Esophagus squamous epithelium (tissue), 5 donors: ENCODE results near the gene AKR1E2. TPM values are rescaled to one million over a fixed set of nuclear protein-coding genes. Genes with fewer than 3 reads are reported as not detected.

Source experiments
- DNase-seq: peaks from one replicate; lab custom pipeline; 2025; lab: John Stamatoyannopoulos, UW
- H3K27ac ChIP-seq, 4 donors: fragments of 200-600 bp; sonication (generic); one replicate each; pipeline ENCODE4 v1.5.1; 2016 to 2019; ENCODE audit warnings: mild to moderate bottlenecking in 1 of 4
- H3K27me3 ChIP-seq, 4 donors: fragments of 200-600 bp; sonication (generic); 1 replicate in 3 of 4; 2 replicates in 1 of 4; pipeline versions ENCODE4 v1.5.1 to v1.6.0; 2017 to 2021; ENCODE audit warnings: antibody characterized with exemption in 1 of 4
- H3K36me3 ChIP-seq, 3 donors: fragments of 200-600 bp; sonication (generic); one replicate each; pipeline ENCODE4 v1.5.1; 2016 to 2019
- H3K4me1 ChIP-seq, 3 donors: fragments of 200-600 bp; sonication (generic); one replicate each; pipeline ENCODE4 v1.5.1; 2017 to 2019
- H3K4me3 ChIP-seq, 4 donors: fragments of 200-600 bp; sonication (generic); 1 replicate in 3 of 4; 2 replicates in 1 of 4; pipeline ENCODE4 v1.5.1; 2016 to 2019; ENCODE audit warnings: mild to moderate bottlenecking in 2 of 4, moderate library complexity in 1 of 4
- H3K9me3 ChIP-seq, 3 donors: fragments of 200-600 bp; sonication (generic); one replicate each; pipeline ENCODE4 v1.5.1; 2016 to 2019
- POLR2A ChIP-seq, 4 donors: fragments of 450-650 bp; IDR thresholded peaks; one replicate each; pipeline ENCODE4 v1.6.1; 2017; ENCODE audit warnings: antibody characterized with exemption in 4 of 4, mild to moderate bottlenecking in 4 of 4, moderate library complexity in 3 of 4
- WGBS, 2 donors: methylation state at CpG; one replicate each; pipeline ENCODE4 v1.1.5; 2018; 5-methylcytosine and 5-hydroxymethylcytosine counted together
- intact Hi-C: fragments of 100-400 bp; cut with DNase I; formaldehyde crosslinking; loops from one replicate; pipeline ENCODE4 v1.15.0; 2022
- total RNA-seq, 4 donors: library from RNA; depleted of rRNA; stranded (reverse); fragments of >200 nt; gene quantifications; one replicate each; pipeline ENCODE4 v1.1.0, GENCODE V29; 2016
- TF ChIP-seq, protein P1 (sequence below), 6 experiments: fragments of 450-650 bp in 4 of 6; fragments of 200-600 bp in 2 of 6; sonication (generic) in 2 of 6; IDR thresholded peaks; one replicate each; pipeline ENCODE4 v1.5.1; 2016 to 2019; ENCODE audit warnings: antibody characterized with exemption in 6 of 6, mild to moderate bottlenecking in 4 of 6, moderate library complexity in 4 of 6
- donor health status: DM: yes; HTN: yes; CAD: no.

Gene AKR1E2
- total RNA-seq, 4 donors from 2014 or later, result 1.7 to 23.1 (median 2.8) TPM; not detected in 1

DNA sequence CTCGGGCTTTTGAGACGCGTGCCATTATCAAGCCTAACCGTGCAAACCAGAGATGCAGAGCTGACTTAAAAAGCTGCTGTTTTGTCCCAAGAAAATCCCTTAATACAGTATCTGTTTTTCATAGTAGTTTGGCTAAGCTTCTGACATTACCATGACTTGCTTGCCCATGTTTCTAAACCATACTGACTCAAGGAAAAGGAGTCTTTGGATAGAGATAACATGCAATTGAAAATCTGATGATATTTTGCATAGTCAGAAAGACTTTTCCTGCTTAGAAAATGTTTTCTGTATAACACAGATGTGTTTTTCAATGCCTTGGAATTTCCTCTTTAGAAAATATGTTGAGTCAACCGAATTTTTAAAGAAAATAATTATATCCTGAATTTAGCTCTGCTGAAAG, 21.5 kb upstream of the AKR1E2 start:
- Histone ChIP-seq H3K27ac (no peak overlapping the region), H3K4me3 (no peak overlapping the region), H3K9me3 (no peaks in the 10 kb centered on the region), H3K36me3 (no peaks in the 10 kb centered on the region), H3K4me1 (no peaks in the 10 kb centered on the region), H3K27me3 (no peaks in the 10 kb centered on the region)
- TF ChIP-seq POLR2A (IDR thresholded peaks at IDR 0.05), result no peak
- TF ChIP-seq, protein P1, sequence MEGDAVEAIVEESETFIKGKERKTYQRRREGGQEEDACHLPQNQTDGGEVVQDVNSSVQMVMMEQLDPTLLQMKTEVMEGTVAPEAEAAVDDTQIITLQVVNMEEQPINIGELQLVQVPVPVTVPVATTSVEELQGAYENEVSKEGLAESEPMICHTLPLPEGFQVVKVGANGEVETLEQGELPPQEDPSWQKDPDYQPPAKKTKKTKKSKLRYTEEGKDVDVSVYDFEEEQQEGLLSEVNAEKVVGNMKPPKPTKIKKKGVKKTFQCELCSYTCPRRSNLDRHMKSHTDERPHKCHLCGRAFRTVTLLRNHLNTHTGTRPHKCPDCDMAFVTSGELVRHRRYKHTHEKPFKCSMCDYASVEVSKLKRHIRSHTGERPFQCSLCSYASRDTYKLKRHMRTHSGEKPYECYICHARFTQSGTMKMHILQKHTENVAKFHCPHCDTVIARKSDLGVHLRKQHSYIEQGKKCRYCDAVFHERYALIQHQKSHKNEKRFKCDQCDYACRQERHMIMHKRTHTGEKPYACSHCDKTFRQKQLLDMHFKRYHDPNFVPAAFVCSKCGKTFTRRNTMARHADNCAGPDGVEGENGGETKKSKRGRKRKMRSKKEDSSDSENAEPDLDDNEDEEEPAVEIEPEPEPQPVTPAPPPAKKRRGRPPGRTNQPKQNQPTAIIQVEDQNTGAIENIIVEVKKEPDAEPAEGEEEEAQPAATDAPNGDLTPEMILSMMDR (IDR thresholded peaks at IDR 0.05), result no peak
- WGBS, 2 donors, result 82 to 83% methylated on average over 5 of the region's 5 CpGs
- DNase-seq, result no peak
- intact Hi-C loops, result no loop called here

DNA sequence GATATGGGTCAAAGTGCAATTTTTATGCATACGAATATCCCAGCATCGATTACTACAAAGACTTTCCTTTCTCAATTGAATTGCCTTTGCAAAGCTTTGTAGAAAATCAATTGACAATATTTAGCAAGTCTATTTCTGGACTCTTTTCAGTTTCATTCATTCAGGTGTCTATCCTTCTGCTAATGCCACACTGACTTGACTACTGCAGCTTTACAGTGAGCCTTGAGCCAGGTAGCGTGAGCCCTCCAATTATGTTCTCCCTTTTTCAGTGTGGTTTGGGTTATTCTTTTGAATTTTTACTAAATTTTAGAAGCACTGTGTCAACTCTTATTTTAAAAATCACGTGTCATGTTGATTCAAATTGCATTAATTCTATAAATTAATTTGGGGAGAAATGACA, 19.5 kb upstream of the AKR1E2 start:
- intact Hi-C loops, result no loop called here
- Histone ChIP-seq H3K27ac (no peak overlapping the region), H3K27me3 (no peaks in the 10 kb centered on the region), H3K9me3 (no peaks in the 10 kb centered on the region), H3K4me1 (no peaks in the 10 kb centered on the region), H3K36me3 (no peaks in the 10 kb centered on the region), H3K4me3 (no peak overlapping the region)
- 84 to 91% methylated on average over 4 of the region's 4 CpGs for WGBS, 2 donors
- DNase-seq, result no peak
- TF ChIP-seq, protein P1 (IDR thresholded peaks at IDR 0.05), result no peak
- no peak for TF ChIP-seq POLR2A (IDR thresholded peaks at IDR 0.05)

DNA sequence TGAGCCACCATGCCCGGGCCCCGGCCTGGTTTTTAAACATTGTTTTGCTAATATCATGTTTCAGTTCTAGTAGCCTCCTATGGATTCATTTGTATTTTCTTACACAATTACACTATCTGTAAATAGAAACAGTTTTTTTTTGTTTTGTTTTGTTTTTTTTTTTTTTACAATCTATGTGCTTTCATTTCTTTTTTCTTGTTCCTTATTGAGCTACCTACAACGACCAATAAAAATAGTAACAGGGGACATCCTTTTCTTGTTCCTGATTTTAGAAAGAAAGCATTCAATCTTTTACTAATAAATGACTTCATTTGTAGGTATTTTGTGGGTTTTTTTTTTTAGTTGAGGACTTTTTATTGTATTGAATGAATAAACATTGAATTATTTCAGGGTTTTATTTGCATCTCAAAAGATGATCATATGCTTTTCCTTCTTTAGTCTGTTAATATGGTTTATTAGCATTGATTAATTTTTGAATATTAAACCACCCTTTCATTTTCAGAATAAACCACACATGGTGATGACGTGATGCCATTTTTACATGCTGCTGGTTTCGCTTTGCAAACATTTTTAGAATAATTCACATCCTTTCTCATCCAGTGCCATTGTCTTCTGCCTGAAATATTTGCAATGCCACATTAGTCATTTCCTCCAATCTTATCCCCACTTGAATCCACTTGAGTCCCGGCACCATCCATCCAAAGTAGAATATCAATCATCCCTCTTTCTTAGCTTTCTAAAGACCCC, 18.1 kb upstream of the AKR1E2 start:
- Histone ChIP-seq H3K9me3 (no peaks in the 10 kb centered on the region), H3K36me3 (no peaks in the 10 kb centered on the region), H3K27me3 (no peaks in the 10 kb centered on the region), H3K4me1 (no peaks in the 10 kb centered on the region), H3K4me3 (no peak overlapping the region), H3K27ac (no peak overlapping the region)
- intact Hi-C loops, result no loop called here
- no peak for DNase-seq
- TF ChIP-seq, protein P1 (IDR thresholded peaks at IDR 0.05), result no peak
- TF ChIP-seq POLR2A (IDR thresholded peaks at IDR 0.05), result no peak
- WGBS, 2 donors, result 54 to 59% methylated on average over 6 of the region's 6 CpGs

DNA sequence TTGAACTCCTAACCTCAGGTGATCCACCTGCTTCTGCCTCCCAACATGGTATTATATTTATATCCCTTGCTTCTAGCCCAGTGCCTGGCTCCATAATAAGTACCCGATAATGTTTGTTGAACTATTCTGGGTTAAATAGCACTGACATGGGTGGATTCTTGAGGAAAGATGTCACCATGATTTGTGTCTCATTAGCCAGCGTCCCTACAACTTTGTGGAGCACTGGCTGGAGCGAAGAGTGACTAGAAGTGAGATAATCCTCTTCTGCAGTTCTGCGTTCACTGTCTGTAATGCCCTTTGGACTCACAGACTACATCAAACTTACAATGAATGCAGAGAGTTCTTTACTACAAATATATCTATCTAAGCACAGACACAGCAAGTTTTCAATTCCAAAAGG, 16.9 kb upstream of the AKR1E2 start:
- no peak overlapping the region for H3K27ac ChIP-seq
- TF ChIP-seq POLR2A (IDR thresholded peaks at IDR 0.05), result no peak
- TF ChIP-seq, protein P1 (IDR thresholded peaks at IDR 0.05), result no peak
- H3K36me3 ChIP-seq, result no peaks in the 10 kb centered on the region
- no peak for DNase-seq
- intact Hi-C loops, result no loop called here
- H3K4me3 ChIP-seq, result no peak overlapping the region
- WGBS, 2 donors, result 82 to 83% methylated on average over 4 of the region's 4 CpGs
- no peaks in the 10 kb centered on the region for H3K27me3 ChIP-seq
- H3K4me1 ChIP-seq, result no peaks in the 10 kb centered on the region
- no peaks in the 10 kb centered on the region for H3K9me3 ChIP-seq

DNA sequence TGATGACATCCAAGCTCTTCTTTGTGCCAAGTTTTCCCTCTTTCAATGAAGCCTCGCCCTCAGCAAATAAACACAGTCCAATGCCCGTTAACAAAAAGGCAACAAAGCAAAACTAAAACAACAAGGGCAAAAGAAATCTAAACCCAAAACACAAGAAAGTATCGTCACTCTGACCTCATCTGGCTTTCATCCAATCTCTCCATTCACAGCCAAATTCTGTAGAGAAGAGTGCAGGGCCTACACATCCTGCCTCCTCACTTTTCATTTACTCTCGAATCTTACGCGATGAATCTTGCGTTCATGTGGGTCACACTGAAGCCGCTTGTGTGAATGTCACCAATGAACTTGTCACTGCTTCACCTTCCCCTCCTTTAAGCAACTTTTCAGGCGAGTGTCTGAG, 15.9 kb upstream of the AKR1E2 start:
- TF ChIP-seq, protein P1 (IDR thresholded peaks at IDR 0.05), result no peak
- no peak for TF ChIP-seq POLR2A (IDR thresholded peaks at IDR 0.05)
- H3K4me1 ChIP-seq, result peaks cover 0 to 6% (median 0%) of the 10 kb centered on the region in 3 donors
- no peak overlapping the region for H3K4me3 ChIP-seq
- no peak overlapping the region for H3K27ac ChIP-seq
- no peaks in the 10 kb centered on the region for H3K27me3 ChIP-seq
- intact Hi-C loops, result loop anchor here (10.0 kb wide), 2 partner anchors 625 to 815 kb away; no protein-coding TSS in a partner anchor
- no peak for DNase-seq
- no peaks in the 10 kb centered on the region for H3K36me3 ChIP-seq
- H3K9me3 ChIP-seq, result no peaks in the 10 kb centered on the region
- WGBS, 2 donors, result 69% methylated on average over 9 of the region's 9 CpGs
